ENCODE data around the gene MLXIP. TPM values are rescaled to one million over a fixed set of nuclear protein-coding genes. Genes with fewer than 3 reads are reported as not detected.

MLXIP gene
- total RNA-seq, 2 experiments from 2014 or later = 27.5 to 44.7 TPM

- no peak overlapping the region for H3K4me3 ChIP-seq (ENCODE audit: low read depth, low read length, poor library complexity, severe bottlenecking)
- no peaks in the 10 kb centered on the region for H4K20me1 ChIP-seq (ENCODE audit: insufficient read depth, low read length)
- intact Hi-C loops (cut with micrococcal nuclease; ENCODE audit: unreplicated experiment) = loop anchor here (5.0 kb wide), 3 partner anchors 40 to 275 kb away; partner anchors contain the start of gene CFAP251
- no peak for TF ChIP-seq CTCF (conservative IDR thresholded peaks at IDR 0.05; ENCODE audit: low read length)
- no peak for TF ChIP-seq EZH2phosphoT487 (IDR thresholded peaks at IDR 0.05; ENCODE audit: borderline replicate concordance, low read depth, low read length)
- H3K4me2 ChIP-seq (ENCODE audit: low read length) = no peak overlapping the region
- no peak overlapping the region for H2AFZ ChIP-seq (ENCODE audit: low read length)
- BruUV-seq (replicated peaks) = no TSS peak
- peaks cover 4% of the 10 kb centered on the region for H3K4me1 ChIP-seq (ENCODE audit: insufficient read depth, low read length, poor library complexity, severe bottlenecking)
- no peak overlapping the region for H3K27ac ChIP-seq (ENCODE audit: low read depth, low read length, poor library complexity, severe bottlenecking)
- POLR2A ChIA-PET = no interaction called here
- H3K79me2 ChIP-seq (ENCODE audit: insufficient read depth, low read depth, low read length) = no peaks in the 10 kb centered on the region
- CTCF ChIA-PET (ENCODE audit: unreplicated experiment) = no interaction called here
- DNase-seq (ENCODE audit: low spot score) = no peak
- H3K9me2 ChIP-seq (ENCODE audit: insufficient read depth, low read length) = no peaks in the 10 kb centered on the region
- no peaks in the 10 kb centered on the region for H3K36me3 ChIP-seq (ENCODE audit: insufficient read depth, low read length)
- no peaks in the 10 kb centered on the region for H3K9me3 ChIP-seq (ENCODE audit: low read length)
Observed at GRCh38 chr12:122192441-122192840, 113.9 kb downstream of the MLXIP start.

GRCh38 chr12:122194804-122195203 is 116.2 kb downstream of the MLXIP start:
- no peak for DNase-seq (ENCODE audit: low spot score)
- Histone ChIP-seq H2AFZ (ENCODE audit: low read length) (no peak overlapping the region), H3K4me1 (ENCODE audit: insufficient read depth, low read length, poor library complexity, severe bottlenecking) (peaks cover 4% of the 10 kb centered on the region), H3K4me3 (ENCODE audit: low read depth, low read length, poor library complexity, severe bottlenecking) (no peak overlapping the region), H4K20me1 (ENCODE audit: insufficient read depth, low read length) (no peaks in the 10 kb centered on the region), H3K79me2 (ENCODE audit: insufficient read depth, low read depth, low read length) (no peaks in the 10 kb centered on the region), H3K36me3 (ENCODE audit: insufficient read depth, low read length) (no peaks in the 10 kb centered on the region), H3K4me2 (ENCODE audit: low read length) (no peak overlapping the region), H3K9me3 (ENCODE audit: low read length) (no peaks in the 10 kb centered on the region), H3K9me2 (ENCODE audit: insufficient read depth, low read length) (no peaks in the 10 kb centered on the region), H3K27ac (ENCODE audit: low read depth, low read length, poor library complexity, severe bottlenecking) (no peak overlapping the region)
- BruUV-seq (replicated peaks) = no TSS peak
- POLR2A ChIA-PET = no interaction called here
- TF ChIP-seq CTCF (conservative IDR thresholded peaks at IDR 0.05; ENCODE audit: low read length) = no peak
- TF ChIP-seq EZH2phosphoT487 (IDR thresholded peaks at IDR 0.05; ENCODE audit: borderline replicate concordance, low read depth, low read length) = no peak
- CTCF ChIA-PET (ENCODE audit: unreplicated experiment) = no interaction called here
- intact Hi-C loops (cut with micrococcal nuclease; ENCODE audit: unreplicated experiment) = loop anchor here (5.0 kb wide), 3 partner anchors 43 to 278 kb away; partner anchors contain the start of gene CFAP251

- Histone ChIP-seq H3K4me1 (ENCODE audit: insufficient read depth, low read length, poor library complexity, severe bottlenecking) (peaks cover 4% of the 10 kb centered on the region), H3K27ac (ENCODE audit: low read depth, low read length, poor library complexity, severe bottlenecking) (no peak overlapping the region), H2AFZ (ENCODE audit: low read length) (no peak overlapping the region), H3K79me2 (ENCODE audit: insufficient read depth, low read depth, low read length) (no peaks in the 10 kb centered on the region), H4K20me1 (ENCODE audit: insufficient read depth, low read length) (no peaks in the 10 kb centered on the region), H3K4me2 (ENCODE audit: low read length) (no peak overlapping the region), H3K9me3 (ENCODE audit: low read length) (no peaks in the 10 kb centered on the region), H3K4me3 (ENCODE audit: low read depth, low read length, poor library complexity, severe bottlenecking) (no peak overlapping the region), H3K9me2 (ENCODE audit: insufficient read depth, low read length) (no peaks in the 10 kb centered on the region), H3K36me3 (ENCODE audit: insufficient read depth, low read length) (no peaks in the 10 kb centered on the region)
- no peak for TF ChIP-seq CTCF (conservative IDR thresholded peaks at IDR 0.05; ENCODE audit: low read length)
- TF ChIP-seq EZH2phosphoT487 (IDR thresholded peaks at IDR 0.05; ENCODE audit: borderline replicate concordance, low read depth, low read length) = no peak
- no peak for DNase-seq (ENCODE audit: low spot score)
- ChIA-PET POLR2A (no interaction called here), CTCF (ENCODE audit: unreplicated experiment) (no interaction called here)
- BruUV-seq (replicated peaks) = no TSS peak
- intact Hi-C loops (cut with micrococcal nuclease; ENCODE audit: unreplicated experiment) = no loop called here
Observed at GRCh38 chr12:122195405-122195804, 116.8 kb downstream of the MLXIP start.

Other genes with a start within 250 kb of the MLXIP start
- gene HPD, start 219.9 kb upstream of the MLXIP start, total RNA-seq (2014; rRNA removed; shearing (Covaris generic)) = not detected in 2 replicates
- gene HPD, start 219.9 kb upstream of the MLXIP start, total RNA-seq (2022) = not detected in 2 replicates
- 135 and 142 TPM in 2 replicates for gene PSMD9, start 190.0 kb upstream of the MLXIP start, total RNA-seq (2014; rRNA removed; shearing (Covaris generic))
- 89.2 and 90.2 TPM in 2 replicates for gene PSMD9, start 190.0 kb upstream of the MLXIP start, total RNA-seq (2022)
- 4.1 and 6.6 TPM in 2 replicates for gene CFAP251, start 160.2 kb upstream of the MLXIP start, total RNA-seq (2014; rRNA removed; shearing (Covaris generic))
- gene CFAP251, start 160.2 kb upstream of the MLXIP start, total RNA-seq (2022) = 4.7 and 4.8 TPM in 2 replicates
- gene BCL7A, start 56.9 kb upstream of the MLXIP start, total RNA-seq (2014; rRNA removed; shearing (Covaris generic)) = 66.2 and 76.2 TPM in 2 replicates
- gene BCL7A, start 56.9 kb upstream of the MLXIP start, total RNA-seq (2022) = 84.7 and 100 TPM in 2 replicates
- gene IL31, start 95.5 kb downstream of the MLXIP start, total RNA-seq (2014; rRNA removed; shearing (Covaris generic)) = not detected in 2 replicates
- not detected in 2 replicates for gene IL31, start 95.5 kb downstream of the MLXIP start, total RNA-seq (2022)
- not detected in 2 replicates for gene LRRC43, start 104.4 kb downstream of the MLXIP start, total RNA-seq (2014; rRNA removed; shearing (Covaris generic))
- not detected in 2 replicates for gene LRRC43, start 104.4 kb downstream of the MLXIP start, total RNA-seq (2022)
- not detected in 2 replicates for gene B3GNT4, start 125.0 kb downstream of the MLXIP start, total RNA-seq (2014; rRNA removed; shearing (Covaris generic))
- not detected in 2 replicates for gene B3GNT4, start 125.0 kb downstream of the MLXIP start, total RNA-seq (2022)
- gene DIABLO, start 147.3 kb downstream of the MLXIP start, total RNA-seq (2014; rRNA removed; shearing (Covaris generic)) = 53.7 and 56.5 TPM in 2 replicates
- gene DIABLO, start 147.3 kb downstream of the MLXIP start, total RNA-seq (2022) = 53.9 and 55.4 TPM in 2 replicates
- 21.1 and 22.2 TPM in 2 replicates for gene VPS33A, start 187.7 kb downstream of the MLXIP start, total RNA-seq (2014; rRNA removed; shearing (Covaris generic))
- gene VPS33A, start 187.7 kb downstream of the MLXIP start, total RNA-seq (2022) = 29.0 and 35.6 TPM in 2 replicates

Data from OCI-LY7 (cell line).